HepG2 (cell line): ENCODE measurements around the gene INHBE. TPM values are rescaled to one million over a fixed set of nuclear protein-coding genes. Genes with fewer than 3 reads are reported as not detected.

ENCODE experiments used
- ATAC-seq: fragments of 200-7000 bp; cut with Tn5 transposase; 3 replicates; pipeline ENCODE4 v1.9.1; 2020; ENCODE audit warnings: mild to moderate bottlenecking, moderate library complexity
- BruUV-seq: library from RNA; stranded (reverse); fragments of 400-500 nt; replicated peaks from 2 replicates; lab custom pipeline; 2021; lab: Mats Ljungman, UMichigan
- CTCF ChIA-PET: fragments of 300-600 bp; formaldehyde crosslinking; extraction: SDS; loops from one replicate; lab custom pipeline; 2021; ENCODE audit warnings: low total read pairs, inconsistent platforms, low intra/inter-chr PET ratio; lab: Yijun Ruan, JAX
- POLR2A ChIA-PET: fragments of 350-600 bp; sonication (Branson Sonifier 250); formaldehyde crosslinking; loops from one replicate; lab custom pipeline; 2020; ENCODE audit warnings: antibody characterized with exemption, inconsistent platforms; lab: Yijun Ruan, JAX
- DNase-seq: peaks from one replicate; pipeline ENCODE4 v3.0.0-alpha.2; 2015; ENCODE audit warnings: low spot score
- FAIRE-seq: peaks from 3 replicates; lab custom pipeline; 2011; peaks lifted over from hg19 to GRCh38; lab: Jason Lieb, UNC
- H2AFZ ChIP-seq: one replicate; pipeline ENCODE4 v1.6.1; 2011; ENCODE audit warnings: low read length, inconsistent platforms
- H3K27ac ChIP-seq: fragments of 300-600 bp; 3 replicates; pipeline ENCODE4 v1.8.0; 2011; ENCODE audit warnings: mixed run types, mild to moderate bottlenecking, mixed read lengths, low read length, inconsistent platforms; ENCODE audit not compliant: insufficient read depth; ENCODE audit errors: extremely low read length
- H3K27me3 ChIP-seq, 2 experiments: fragments of 200-600 bp in 1 of 2; 2 replicates in 1 of 2; 3 replicates in 1 of 2; pipeline versions ENCODE4 v1.6.0 to v1.8.0; 2011; ENCODE audit warnings: low read length in 2 of 2, mild to moderate bottlenecking in 2 of 2, moderate library complexity in 2 of 2, inconsistent platforms in 1 of 2; ENCODE audit not compliant: insufficient read depth in 2 of 2, control insufficient read depth in 1 of 2
- H3K36me3 ChIP-seq, 2 experiments: fragments of 200-600 bp in 1 of 2; replicated peaks in 1 of 2; 2 replicates in 1 of 2; 3 replicates in 1 of 2; pipeline versions ENCODE4 v1.5.1 to v1.8.0; 2011; ENCODE audit warnings: low read length in 2 of 2, inconsistent platforms in 1 of 2; ENCODE audit not compliant: insufficient read depth in 2 of 2, control insufficient read depth in 1 of 2
- H3K4me1 ChIP-seq: 2 replicates; pipeline ENCODE4 v1.5.1; 2012; ENCODE audit warnings: low read length, inconsistent platforms; ENCODE audit not compliant: insufficient read depth
- H3K4me2 ChIP-seq: 2 replicates; pipeline ENCODE4 v1.6.0; 2011; ENCODE audit warnings: low read depth, low read length, inconsistent platforms
- H3K4me3 ChIP-seq, 3 experiments: fragments of 200-600 bp in 1 of 3; sonication (generic), shearing (Covaris generic) in 1 of 3; replicated peaks in 1 of 3; 2 replicates each; pipeline ENCODE4 v1.5.1; 2011 to 2016; ENCODE audit warnings: low read length in 3 of 3, inconsistent platforms in 2 of 3, low read depth in 2 of 3, mild to moderate bottlenecking in 2 of 3, control low read depth in 1 of 3, mixed read lengths in 1 of 3; ENCODE audit not compliant: insufficient read depth in 1 of 3
- H3K79me2 ChIP-seq: one replicate; pipeline ENCODE4 v1.6.1; 2011; ENCODE audit warnings: low read length, inconsistent platforms; ENCODE audit not compliant: insufficient read depth
- H3K9ac ChIP-seq: 2 replicates; pipeline ENCODE4 v1.6.0; 2011; ENCODE audit warnings: mild to moderate bottlenecking, low read depth, low read length, inconsistent platforms; ENCODE audit not compliant: insufficient read depth
- H3K9me3 ChIP-seq: 2 replicates; pipeline ENCODE4 v1.5.1; 2012; ENCODE audit warnings: mild to moderate bottlenecking, low read length
- H4K20me1 ChIP-seq: 2 replicates; pipeline ENCODE4 v1.6.0; 2011; ENCODE audit warnings: inconsistent platforms, mild to moderate bottlenecking, low read length, moderate library complexity; ENCODE audit not compliant: insufficient read depth
- AFF4 ChIP-seq: sonication (generic); formaldehyde crosslinking; IDR thresholded peaks from 2 replicates; pipeline ENCODE4 v1.4.0; 2020; ENCODE audit warnings: missing genetic modification reagents
- DR1 ChIP-seq: sonication (generic); formaldehyde crosslinking; IDR thresholded peaks from 2 replicates; pipeline ENCODE4 v1.8.0; 2021; ENCODE audit warnings: mild to moderate bottlenecking, missing genetic modification reagents, inconsistent platforms
- GTF3A ChIP-seq: sonication (generic); formaldehyde crosslinking; conservative IDR thresholded peaks from 2 replicates; pipeline ENCODE4 v1.4.0; 2020; ENCODE audit warnings: mild to moderate bottlenecking, missing genetic modification reagents
- HDAC1 ChIP-seq: sonication (generic); formaldehyde crosslinking; IDR thresholded peaks from 2 replicates; pipeline ENCODE4 v1.5.1; 2020; ENCODE audit warnings: mild to moderate bottlenecking, missing genetic modification reagents
- MYC ChIP-seq: sonication (generic); formaldehyde crosslinking; IDR thresholded peaks from 2 replicates; pipeline ENCODE4 v1.9.0; 2021; ENCODE audit warnings: missing genetic modification reagents, borderline replicate concordance
- NCOA2 ChIP-seq: sonication (generic); formaldehyde crosslinking; IDR thresholded peaks from 2 replicates; pipeline ENCODE4 v1.8.0; 2022; ENCODE audit warnings: inconsistent platforms
- NKX3-1 ChIP-seq: sonication (generic); formaldehyde crosslinking; IDR thresholded peaks from 2 replicates; pipeline ENCODE4 v1.5.0; 2020; ENCODE audit warnings: missing genetic modification reagents
- ONECUT2 ChIP-seq: sonication (generic); formaldehyde crosslinking; IDR thresholded peaks from 2 replicates; pipeline ENCODE4 v1.4.0; 2020; ENCODE audit warnings: missing genetic modification reagents
- POLR2AphosphoS5 ChIP-seq: IDR thresholded peaks from 2 replicates; pipeline ENCODE4 v1.6.1; 2012; ENCODE audit warnings: low read depth, low read length
- SPEN ChIP-seq: sonication (generic); formaldehyde crosslinking; IDR thresholded peaks from 2 replicates; pipeline ENCODE4 v1.5.1; 2020; ENCODE audit warnings: low read depth, mild to moderate bottlenecking, missing genetic modification reagents
- TFAP4 ChIP-seq: sonication (generic); IDR thresholded peaks from 2 replicates; pipeline ENCODE4 v1.6.1; 2016; ENCODE audit warnings: low read depth, borderline replicate concordance
- ZBTB33 ChIP-seq: sonication (generic); formaldehyde crosslinking; IDR thresholded peaks from 2 replicates; pipeline ENCODE4 v1.4.0; 2020; ENCODE audit warnings: missing genetic modification reagents
- ZNF746 ChIP-seq: sonication (generic); formaldehyde crosslinking; IDR thresholded peaks from 2 replicates; pipeline ENCODE4 v1.8.0; 2022; ENCODE audit warnings: mild to moderate bottlenecking, missing genetic modification reagents
- WGBS: methylation state at CpG from one replicate; pipeline ENCODE4 v1.1.6; 2017; ENCODE audit warnings: low lambda C conversion rate; 5-methylcytosine and 5-hydroxymethylcytosine counted together
- in situ Hi-C: cut with HindIII; loops from 2 replicates; pipeline ENCODE4 v1.10.0; 2017; ENCODE audit warnings: low pct_unique_long_range_greater_than_20kb; ENCODE audit not compliant: extremely low pct_ligation_motif_present
- intact Hi-C: fragments of 100-400 bp; cut with micrococcal nuclease; formaldehyde crosslinking; loops from one replicate; pipeline ENCODE4 v1.10.0; 2022; ENCODE audit not compliant: unreplicated experiment
- polyA plus RNA-seq, 8 experiments: library from polyadenylated mRNA; depleted of rRNA in 3 of 8; stranded (reverse) in 7 of 8; unstranded in 1 of 8; fragments of >200 nt; fragmentation: Illumina TruSeq in 4 of 8; extraction: Trizol in 4 of 8; gene quantifications; 2 replicates each; pipeline versions ENCODE4 v1.2.1 to v1.2.3, GENCODE V29; 2011 to 2016; ENCODE audit warnings: low read depth in 4 of 8, missing spikeins in 1 of 8, mixed read lengths in 1 of 8; ENCODE audit not compliant: insufficient read depth in 1 of 8
- total RNA-seq, 5 experiments: library from RNA; depleted of rRNA; stranded (reverse); fragments of >200 nt; fragmentation: Illumina TruSeq; extraction: Trizol; gene quantifications; 2 replicates each; pipeline ENCODE4 v1.2.3, GENCODE V29; 2016; ENCODE audit warnings: low read depth in 1 of 5

INHBE gene
- total and polyA plus RNA-seq, 2 of the 13 experiments (the other 11 are each of a cell fraction or from before 2014, with no cell fraction given): 17.0 to 32.0 TPM

GRCh38 chr12:57449375-57449774 is 5.7 kb upstream of the INHBE start (continued):
- TF ChIP-seq AFF4: no peak
- no peak for TF ChIP-seq NKX3-1 (CRISPR knock-in tag)
- TF ChIP-seq HDAC1: no peak
- TF ChIP-seq SPEN (CRISPR knock-in tag): no peak
- no peak for TF ChIP-seq MYC (CRISPR knock-in tag)

- no peaks in the 10 kb centered on the region for H3K36me3 ChIP-seq
- H4K20me1 ChIP-seq: no peaks in the 10 kb centered on the region
- H3K4me3 ChIP-seq: no peak overlapping the region
- peak overlapping the region; percentile 58 for H3K27ac ChIP-seq
- no peaks in the 10 kb centered on the region for H3K27me3 ChIP-seq
- H3K9ac ChIP-seq: no peak overlapping the region
- no peak for DNase-seq
- no peaks in the 10 kb centered on the region for H3K9me3 ChIP-seq
- WGBS: 86% methylated on average over 2 of the region's 3 CpGs
- intact Hi-C loops: loop anchor here (5.0 to 10.0 kb wide), 2 partner anchors 188 to 695 kb away; partner anchors contain the start of gene PRIM1
- H3K79me2 ChIP-seq: no peaks in the 10 kb centered on the region
- no peak overlapping the region for H3K4me2 ChIP-seq
- in situ Hi-C loops: loop anchor here (5.0 kb wide), 1 partner anchor 143 kb away; no protein-coding TSS in a partner anchor
- ATAC-seq: no peak
- H3K4me1 ChIP-seq: peaks cover 56% of the 10 kb centered on the region
- ChIA-PET POLR2A (interaction anchor here (3.3 to 6.4 kb wide), 2 partner anchors 16 to 20 kb away, joined by 35 to 99 read pairs; partner anchors contain the start of genes INHBC and R3HDM2), CTCF (no interaction called here)
- BruUV-seq: no TSS peak
- no peak for TF ChIP-seq GTF3A
- TF ChIP-seq ONECUT2 (CRISPR knock-in tag): no peak
- TF ChIP-seq POLR2AphosphoS5: no peak
- peak; percentile 63; the same call in 1 of the 2 replicates for TF ChIP-seq ZBTB33 (CRISPR knock-in tag)
- no peak for TF ChIP-seq TFAP4
- TF ChIP-seq ZNF746 (CRISPR knock-in tag): no peak
- TF ChIP-seq DR1 (CRISPR knock-in tag): no peak
- TF ChIP-seq NCOA2 (CRISPR knock-in tag): no peak
- TF ChIP-seq, all 625 proteins: peak for 1
- no peak for FAIRE-seq
- H2AFZ ChIP-seq: no peak overlapping the region
Measured at GRCh38 chr12:57450057-57450456, 5.0 kb upstream of the INHBE start.
